Neural cell (in vitro differentiated cells): ENCODE measurements around the gene HEXIM1. TPM values are rescaled to one million over a fixed set of nuclear protein-coding genes. Genes with fewer than 3 reads are reported as not detected.

Source experiments
- H2AFZ ChIP-seq: fragments of 200-600, 300-800 bp; sonication (generic), shearing (Covaris generic); 2 replicates; pipeline ENCODE4 v1.6.0; 2014; ENCODE audit warnings: low read depth, mild to moderate bottlenecking, antibody characterized with exemption, low read length, moderate library complexity
- H3F3A ChIP-seq: fragments of 200-600 bp; shearing (Covaris generic); 2 replicates; pipeline ENCODE4 v1.6.1; 2016; ENCODE audit warnings: mild to moderate bottlenecking, moderate library complexity, mixed read lengths, antibody characterized with exemption, low read length; ENCODE audit not compliant: insufficient read depth, poor library complexity, severe bottlenecking
- H3K27ac ChIP-seq: fragments of 200-600, 300-800 bp; sonication (generic), shearing (Covaris generic); 2 replicates; pipeline ENCODE4 v1.5.1; 2014; ENCODE audit warnings: mild to moderate bottlenecking, low read length, moderate library complexity
- H3K27me3 ChIP-seq: fragments of 300-800, 200-600 bp; sonication (generic), shearing (Covaris generic); 2 replicates; pipeline ENCODE4 v1.6.0; 2014; ENCODE audit warnings: mild to moderate bottlenecking, low read depth, low read length, moderate library complexity; ENCODE audit not compliant: insufficient read depth
- H3K36me3 ChIP-seq: fragments of 300-800, 200-600 bp; sonication (generic), shearing (Covaris generic); 2 replicates; pipeline ENCODE4 v1.5.1; 2014; ENCODE audit warnings: mild to moderate bottlenecking, antibody characterized with exemption, low read length, moderate library complexity; ENCODE audit not compliant: insufficient read depth
- H3K4me2 ChIP-seq: fragments of 300-800, 200-600 bp; sonication (generic), shearing (Covaris generic); 2 replicates; pipeline ENCODE4 v1.6.0; 2014; ENCODE audit warnings: mild to moderate bottlenecking, low read length
- H3K4me3 ChIP-seq: fragments of 300-800, 200-600 bp; sonication (generic), shearing (Covaris generic); 2 replicates; pipeline ENCODE4 v1.5.1; 2014; ENCODE audit warnings: mild to moderate bottlenecking, low read length, moderate library complexity
- H3K79me2 ChIP-seq: fragments of 200-600 bp; shearing (Covaris generic); replicated peaks from 2 replicates; pipeline ENCODE4 v1.6.0; 2014; ENCODE audit warnings: mild to moderate bottlenecking, low read length, moderate library complexity; ENCODE audit not compliant: insufficient read depth
- H3K9ac ChIP-seq: fragments of 300-800, 200-600 bp; sonication (generic), shearing (Covaris generic); 2 replicates; pipeline ENCODE4 v1.6.1; 2016; ENCODE audit warnings: mild to moderate bottlenecking, low read length, mixed read lengths
- H3K9me2 ChIP-seq: fragments of 200-600 bp; shearing (Covaris generic); 2 replicates; pipeline ENCODE4 v1.6.1; 2016; ENCODE audit warnings: mild to moderate bottlenecking, low read length, mixed read lengths; ENCODE audit not compliant: insufficient read depth
- H3K9me3 ChIP-seq: fragments of 200-600, 300-800 bp; sonication (generic), shearing (Covaris generic); 2 replicates; pipeline ENCODE4 v1.6.1; 2016; ENCODE audit warnings: mild to moderate bottlenecking, mixed run types, low read length, moderate library complexity, mixed read lengths
- H4K20me1 ChIP-seq: fragments of 200-600 bp; shearing (Covaris generic); 2 replicates; pipeline ENCODE4 v1.6.1; 2016; ENCODE audit warnings: mild to moderate bottlenecking, mixed run types; ENCODE audit not compliant: insufficient read depth
- EP300 ChIP-seq: fragments of 450-650 bp; conservative IDR thresholded peaks from 2 replicates; pipeline ENCODE4 v1.6.1; 2014; ENCODE audit warnings: antibody characterized with exemption, mild to moderate bottlenecking, moderate library complexity; ENCODE audit not compliant: poor library complexity, severe bottlenecking
- EZH2 ChIP-seq: fragments of 200-600, 300-800 bp; shearing (Covaris generic), sonication (generic); IDR thresholded peaks from 2 replicates; pipeline ENCODE4 v1.6.1; 2014; ENCODE audit warnings: antibody characterized with exemption, low read length, borderline replicate concordance, mild to moderate bottlenecking; ENCODE audit not compliant: insufficient read depth, poor library complexity, severe bottlenecking
- MXI1 ChIP-seq: fragments of 450-650 bp; conservative IDR thresholded peaks from 2 replicates; pipeline ENCODE4 v1.6.1; 2014; ENCODE audit warnings: antibody characterized with exemption, mild to moderate bottlenecking; ENCODE audit not compliant: poor library complexity, severe bottlenecking
- POLR2AphosphoS5 ChIP-seq: IDR thresholded peaks from 2 replicates; pipeline ENCODE4 v1.6.1; 2012
- RAD21 ChIP-seq: fragments of 450-650 bp; conservative IDR thresholded peaks from 2 replicates; pipeline ENCODE4 v1.6.1; 2014; ENCODE audit warnings: antibody characterized with exemption, mild to moderate bottlenecking, moderate library complexity
- SMC3 ChIP-seq: fragments of 450-650 bp; conservative IDR thresholded peaks from 2 replicates; pipeline ENCODE4 v1.6.1; 2014; ENCODE audit warnings: antibody characterized with exemption, mild to moderate bottlenecking, moderate library complexity; ENCODE audit not compliant: poor library complexity
- TAF1 ChIP-seq: IDR thresholded peaks from 2 replicates; pipeline ENCODE4 v1.6.1; 2012; ENCODE audit warnings: low read depth
- polyA plus RNA-seq: library from polyadenylated mRNA; depleted of rRNA; stranded (reverse); fragments of >200 nt; gene quantifications from 2 replicates; pipeline ENCODE4 v1.2.3, GENCODE V29; 2014
- TF ChIP-seq, protein P1 (sequence below): fragments of 450-650 bp; IDR thresholded peaks from 2 replicates; pipeline ENCODE4 v1.5.1; 2014; ENCODE audit warnings: antibody characterized with exemption, mild to moderate bottlenecking, moderate library complexity; ENCODE audit not compliant: poor library complexity, severe bottlenecking

HEXIM1 gene
- polyA plus RNA-seq, 1 donor from 2014 or later: 9.0 TPM

- no peaks in the 10 kb centered on the region for H3K36me3 ChIP-seq
- no peak overlapping the region for H2AFZ ChIP-seq
- no peak overlapping the region for H3K27ac ChIP-seq
- no peak overlapping the region for H3K4me3 ChIP-seq
- no peak overlapping the region for H3K4me2 ChIP-seq
- no peaks in the 10 kb centered on the region for H3F3A ChIP-seq
- TF ChIP-seq EZH2 (no peak), SMC3 (no peak), EP300 (no peak)
- no peaks in the 10 kb centered on the region for H3K9me3 ChIP-seq
- peaks cover 4% of the 10 kb centered on the region for H4K20me1 ChIP-seq
- H3K9me2 ChIP-seq: no peaks in the 10 kb centered on the region
- peaks cover 28% of the 10 kb centered on the region for H3K79me2 ChIP-seq
- H3K27me3 ChIP-seq: no peaks in the 10 kb centered on the region
- H3K9ac ChIP-seq: no peak overlapping the region
Observed at GRCh38 chr17:45155483-45155882, 7.2 kb downstream of the HEXIM1 start.

- no peak overlapping the region for H2AFZ ChIP-seq
- H3K27me3 ChIP-seq: no peaks in the 10 kb centered on the region
- no peaks in the 10 kb centered on the region for H3K9me3 ChIP-seq
- H3K79me2 ChIP-seq: peaks cover 23% of the 10 kb centered on the region
- H3K4me3 ChIP-seq: no peak overlapping the region
- H3K27ac ChIP-seq: no peak overlapping the region
- H3F3A ChIP-seq: no peaks in the 10 kb centered on the region
- H3K4me2 ChIP-seq: no peak overlapping the region
- TF ChIP-seq RAD21 (no peak), TAF1 (no peak)
- no peaks in the 10 kb centered on the region for H3K9me2 ChIP-seq
- no peaks in the 10 kb centered on the region for H3K36me3 ChIP-seq
- H3K9ac ChIP-seq: no peak overlapping the region
- no peaks in the 10 kb centered on the region for H4K20me1 ChIP-seq
Observed at GRCh38 chr17:45156242-45156641, 8.0 kb downstream of the HEXIM1 start.

DNA sequence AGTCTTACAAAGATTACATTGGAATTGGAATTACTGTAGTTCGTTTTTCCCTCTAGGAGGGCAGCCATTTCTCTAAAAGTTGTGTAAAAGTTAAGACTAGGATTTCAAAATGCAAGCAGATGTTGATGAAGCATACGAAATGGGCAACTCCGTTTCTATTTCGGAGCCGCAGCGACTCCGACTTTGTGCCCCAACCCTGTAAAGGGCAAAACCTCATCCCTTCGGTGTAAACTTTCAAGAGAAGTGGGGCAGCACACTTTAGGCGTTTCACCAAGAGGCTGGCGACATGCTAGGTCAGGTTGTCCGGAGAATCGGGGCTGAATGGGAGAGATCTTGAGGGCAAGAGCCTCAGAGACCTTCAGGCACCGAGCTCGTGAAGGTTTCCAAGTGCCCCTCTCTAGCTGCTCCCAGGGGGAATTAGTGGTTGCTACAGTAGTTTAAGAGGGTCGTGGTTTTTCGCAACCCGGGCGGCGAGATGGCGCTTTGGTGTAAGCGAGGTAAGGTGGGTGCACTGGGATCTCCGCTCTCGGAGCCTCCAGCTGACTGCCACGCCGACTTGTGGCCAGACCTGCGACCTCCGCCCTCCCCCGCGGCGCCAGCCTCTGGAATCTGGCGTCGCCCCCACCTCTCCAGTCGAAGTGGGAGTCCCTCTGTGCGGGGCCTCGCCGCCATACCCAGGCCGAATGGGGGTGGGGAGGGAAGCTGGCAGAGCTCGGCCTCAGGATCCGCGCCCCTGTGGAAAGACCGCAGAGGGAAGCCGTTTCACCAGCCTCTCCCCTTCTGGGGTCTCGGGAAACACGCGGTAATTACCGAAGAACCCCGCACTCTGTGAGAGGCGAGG lies 12.4 kb downstream of the HEXIM1 start:
- Histone ChIP-seq H3K9ac (peak overlapping the region; percentile 100), H3K79me2 (peaks cover 12% of the 10 kb centered on the region), H2AFZ (peak overlapping the region; percentile 81)

More for the DNA sequence above, 12.4 kb downstream of the HEXIM1 start:
- H3K27ac ChIP-seq: peak overlapping the region; percentile 99
- TF ChIP-seq POLR2AphosphoS5 (no peak), SMC3 (peak; percentile 63), EP300 (no peak), MXI1 (peak; percentile 67), RAD21 (peak; percentile 53)
- TF ChIP-seq, protein P1, sequence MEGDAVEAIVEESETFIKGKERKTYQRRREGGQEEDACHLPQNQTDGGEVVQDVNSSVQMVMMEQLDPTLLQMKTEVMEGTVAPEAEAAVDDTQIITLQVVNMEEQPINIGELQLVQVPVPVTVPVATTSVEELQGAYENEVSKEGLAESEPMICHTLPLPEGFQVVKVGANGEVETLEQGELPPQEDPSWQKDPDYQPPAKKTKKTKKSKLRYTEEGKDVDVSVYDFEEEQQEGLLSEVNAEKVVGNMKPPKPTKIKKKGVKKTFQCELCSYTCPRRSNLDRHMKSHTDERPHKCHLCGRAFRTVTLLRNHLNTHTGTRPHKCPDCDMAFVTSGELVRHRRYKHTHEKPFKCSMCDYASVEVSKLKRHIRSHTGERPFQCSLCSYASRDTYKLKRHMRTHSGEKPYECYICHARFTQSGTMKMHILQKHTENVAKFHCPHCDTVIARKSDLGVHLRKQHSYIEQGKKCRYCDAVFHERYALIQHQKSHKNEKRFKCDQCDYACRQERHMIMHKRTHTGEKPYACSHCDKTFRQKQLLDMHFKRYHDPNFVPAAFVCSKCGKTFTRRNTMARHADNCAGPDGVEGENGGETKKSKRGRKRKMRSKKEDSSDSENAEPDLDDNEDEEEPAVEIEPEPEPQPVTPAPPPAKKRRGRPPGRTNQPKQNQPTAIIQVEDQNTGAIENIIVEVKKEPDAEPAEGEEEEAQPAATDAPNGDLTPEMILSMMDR: peak; percentile 62
- no peaks in the 10 kb centered on the region for H3F3A ChIP-seq
- no peaks in the 10 kb centered on the region for H3K9me2 ChIP-seq
- H3K27me3 ChIP-seq: no peaks in the 10 kb centered on the region
- H3K36me3 ChIP-seq: no peaks in the 10 kb centered on the region
- H3K9me3 ChIP-seq: no peaks in the 10 kb centered on the region
- peak overlapping the region; percentile 96 for H3K4me3 ChIP-seq
- no peaks in the 10 kb centered on the region for H4K20me1 ChIP-seq
- peak overlapping the region; percentile 71 for H3K4me2 ChIP-seq
